Loucy (cell line): ENCODE measurements around the gene EPHA5.

Experiments
- H2AFZ ChIP-seq: fragments of 200-600 bp; sonication (generic); 2 replicates; pipeline ENCODE4 v1.6.0; 2016; ENCODE audit warnings: antibody characterized with exemption, mild to moderate bottlenecking, low read length, moderate library complexity
- H3F3A ChIP-seq: fragments of 200-600 bp; 2 replicates; pipeline ENCODE4 v1.6.0; 2016; ENCODE audit warnings: antibody characterized with exemption, low read depth, mild to moderate bottlenecking
- H3K27me3 ChIP-seq: fragments of 200-600 bp; sonication (generic); 2 replicates; pipeline ENCODE4 v1.6.1; 2014; ENCODE audit warnings: low read length, mild to moderate bottlenecking; ENCODE audit not compliant: insufficient read depth, poor library complexity, severe bottlenecking
- H3K36me3 ChIP-seq: fragments of 200-600 bp; sonication (generic); 2 replicates; pipeline ENCODE4 v1.6.1; 2016; ENCODE audit warnings: low read length; ENCODE audit not compliant: insufficient read depth
- H3K4me1 ChIP-seq: fragments of 200-600 bp; sonication (generic); 2 replicates; pipeline ENCODE4 v1.5.1; 2014; ENCODE audit warnings: low read length, mild to moderate bottlenecking; ENCODE audit not compliant: insufficient read depth, poor library complexity, severe bottlenecking
- H3K4me2 ChIP-seq: fragments of 200-600 bp; sonication (generic); 2 replicates; pipeline ENCODE4 v1.6.0; 2014; ENCODE audit warnings: antibody characterized with exemption, low read length, low read depth, mild to moderate bottlenecking; ENCODE audit not compliant: poor library complexity, severe bottlenecking
- H3K4me3 ChIP-seq: fragments of 200-600 bp; sonication (generic); 2 replicates; pipeline ENCODE4 v1.5.1; 2014; ENCODE audit warnings: low read length, mild to moderate bottlenecking, mixed read lengths; ENCODE audit not compliant: poor library complexity, severe bottlenecking
- H3K79me2 ChIP-seq: fragments of 200-600 bp; sonication (generic); 2 replicates; pipeline ENCODE4 v1.6.1; 2014; ENCODE audit warnings: low read length; ENCODE audit not compliant: insufficient read depth
- H3K9ac ChIP-seq: fragments of 200-600 bp; sonication (generic); 2 replicates; pipeline ENCODE4 v1.6.0; 2014; ENCODE audit warnings: mild to moderate bottlenecking, low read depth, low read length, moderate library complexity; ENCODE audit not compliant: poor library complexity, severe bottlenecking
- H3K9me2 ChIP-seq: fragments of 200-600 bp; sonication (generic); replicated peaks from 2 replicates; pipeline ENCODE4 v1.6.1; 2016; ENCODE audit warnings: low read depth, low read length, mixed read lengths
- H3K9me3 ChIP-seq: fragments of 200-600 bp; sonication (generic); 2 replicates; pipeline ENCODE4 v1.6.1; 2014; ENCODE audit warnings: mild to moderate bottlenecking, antibody characterized with exemption, low read length, low read depth; ENCODE audit not compliant: insufficient read depth
- H4K20me1 ChIP-seq: fragments of 200-600 bp; sonication (generic); 2 replicates; pipeline ENCODE4 v1.6.0; 2014; ENCODE audit warnings: antibody characterized with exemption, low read length, mild to moderate bottlenecking; ENCODE audit not compliant: insufficient read depth, poor library complexity, severe bottlenecking
- EZH2phosphoT487 ChIP-seq: fragments of 200-600 bp; IDR thresholded peaks from 2 replicates; pipeline ENCODE4 v1.6.1; 2018; ENCODE audit warnings: antibody characterized with exemption, mild to moderate bottlenecking, moderate library complexity, borderline replicate concordance
- TF ChIP-seq, protein P1 (sequence below): fragments of 200-600 bp; sonication (generic); conservative IDR thresholded peaks from 2 replicates; pipeline ENCODE4 v1.5.1; 2014; ENCODE audit warnings: mild to moderate bottlenecking, antibody characterized with exemption, low read length

Gene EPHA5

DNA sequence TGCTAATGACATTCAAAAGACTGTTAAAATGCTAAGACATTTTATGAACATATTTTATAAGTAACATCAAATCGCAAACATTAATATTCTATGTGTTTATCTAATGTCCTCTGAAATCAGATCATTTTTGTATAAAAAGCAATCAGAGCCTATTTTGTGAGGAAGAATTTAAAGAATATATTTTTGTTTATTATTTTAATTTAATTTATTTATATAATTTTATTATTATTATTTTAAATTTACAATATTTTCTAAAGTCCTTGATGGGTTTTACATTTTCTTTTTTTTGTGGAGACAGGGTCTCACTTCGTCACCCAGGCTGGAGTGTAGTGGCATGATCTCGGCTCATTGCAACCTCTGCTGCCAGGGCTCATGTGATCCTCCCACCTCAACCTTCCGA is 262.8 kb downstream of the EPHA5 start:
- no peaks in the 10 kb centered on the region for H3K9me3 ChIP-seq
- H3K4me2 ChIP-seq, result no peak overlapping the region
- no peaks in the 10 kb centered on the region for H3K79me2 ChIP-seq
- H4K20me1 ChIP-seq, result no peaks in the 10 kb centered on the region
- no peaks in the 10 kb centered on the region for H3K9me2 ChIP-seq
- H3K4me1 ChIP-seq, result no peaks in the 10 kb centered on the region
- H3F3A ChIP-seq, result no peaks in the 10 kb centered on the region
- H3K27me3 ChIP-seq, result no peaks in the 10 kb centered on the region
- H3K36me3 ChIP-seq, result no peaks in the 10 kb centered on the region
- H3K4me3 ChIP-seq, result no peak overlapping the region
- no peak for TF ChIP-seq EZH2phosphoT487
- TF ChIP-seq, protein P1, sequence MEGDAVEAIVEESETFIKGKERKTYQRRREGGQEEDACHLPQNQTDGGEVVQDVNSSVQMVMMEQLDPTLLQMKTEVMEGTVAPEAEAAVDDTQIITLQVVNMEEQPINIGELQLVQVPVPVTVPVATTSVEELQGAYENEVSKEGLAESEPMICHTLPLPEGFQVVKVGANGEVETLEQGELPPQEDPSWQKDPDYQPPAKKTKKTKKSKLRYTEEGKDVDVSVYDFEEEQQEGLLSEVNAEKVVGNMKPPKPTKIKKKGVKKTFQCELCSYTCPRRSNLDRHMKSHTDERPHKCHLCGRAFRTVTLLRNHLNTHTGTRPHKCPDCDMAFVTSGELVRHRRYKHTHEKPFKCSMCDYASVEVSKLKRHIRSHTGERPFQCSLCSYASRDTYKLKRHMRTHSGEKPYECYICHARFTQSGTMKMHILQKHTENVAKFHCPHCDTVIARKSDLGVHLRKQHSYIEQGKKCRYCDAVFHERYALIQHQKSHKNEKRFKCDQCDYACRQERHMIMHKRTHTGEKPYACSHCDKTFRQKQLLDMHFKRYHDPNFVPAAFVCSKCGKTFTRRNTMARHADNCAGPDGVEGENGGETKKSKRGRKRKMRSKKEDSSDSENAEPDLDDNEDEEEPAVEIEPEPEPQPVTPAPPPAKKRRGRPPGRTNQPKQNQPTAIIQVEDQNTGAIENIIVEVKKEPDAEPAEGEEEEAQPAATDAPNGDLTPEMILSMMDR, result no peak
- H2AFZ ChIP-seq, result no peak overlapping the region
- H3K9ac ChIP-seq, result no peak overlapping the region

DNA sequence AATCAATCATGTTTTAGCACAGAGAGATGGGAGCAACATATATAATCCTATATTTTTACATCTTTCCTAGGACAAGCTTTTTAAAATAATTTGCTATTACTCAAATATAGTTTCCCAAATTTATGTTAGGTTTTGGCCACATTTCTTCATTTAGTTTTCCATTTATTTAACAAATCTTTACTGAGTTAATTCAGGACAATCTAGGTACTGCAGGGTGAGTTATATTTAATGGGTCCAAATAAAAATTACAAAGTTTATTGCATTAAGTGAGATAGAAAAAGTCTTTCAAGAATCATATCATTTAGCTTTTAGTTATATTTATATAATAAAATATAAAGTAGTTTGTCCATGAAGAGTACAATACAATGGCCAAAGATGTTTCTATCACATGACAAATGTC is 269.2 kb downstream of the EPHA5 start:
- Histone ChIP-seq H3K9me2 (no peaks in the 10 kb centered on the region), H3K36me3 (no peaks in the 10 kb centered on the region), H3K4me1 (no peaks in the 10 kb centered on the region), H3K4me3 (no peak overlapping the region), H3K27me3 (no peaks in the 10 kb centered on the region), H3K9ac (no peak overlapping the region), H3F3A (no peaks in the 10 kb centered on the region), H4K20me1 (no peaks in the 10 kb centered on the region), H2AFZ (no peak overlapping the region), H3K4me2 (no peak overlapping the region), H3K79me2 (no peaks in the 10 kb centered on the region), H3K9me3 (no peaks in the 10 kb centered on the region; the same call in 1 of the 2 replicates)
- TF ChIP-seq, protein P1, result no peak
- TF ChIP-seq EZH2phosphoT487, result no peak

DNA sequence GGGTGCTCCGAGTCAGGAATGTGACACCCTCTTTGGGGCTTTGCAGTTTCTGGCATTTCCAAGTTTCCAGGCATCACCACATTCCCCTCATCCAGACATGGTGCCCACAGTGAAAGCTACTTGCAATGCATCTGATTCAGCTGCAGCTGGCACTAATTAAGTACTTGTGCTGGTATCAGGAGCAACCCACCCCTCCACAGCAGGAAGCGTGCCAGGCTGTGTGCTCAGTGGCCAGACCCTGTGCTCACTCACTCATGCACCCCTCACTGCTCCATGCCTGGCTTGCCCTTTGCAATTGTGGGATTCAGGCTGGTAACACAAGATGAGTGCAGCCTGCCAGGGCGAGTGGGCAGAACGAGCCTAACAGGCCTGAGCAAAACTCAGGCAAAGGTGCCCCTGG is 271.2 kb downstream of the EPHA5 start:
- no peak for TF ChIP-seq EZH2phosphoT487
- TF ChIP-seq, protein P1, result no peak
- Histone ChIP-seq H3K4me2 (no peak overlapping the region), H3K4me1 (no peaks in the 10 kb centered on the region), H2AFZ (no peak overlapping the region), H4K20me1 (no peaks in the 10 kb centered on the region), H3K9ac (no peak overlapping the region), H3K27me3 (no peaks in the 10 kb centered on the region), H3K9me3 (no peaks in the 10 kb centered on the region; the same call in 1 of the 2 replicates), H3K9me2 (no peaks in the 10 kb centered on the region), H3F3A (no peaks in the 10 kb centered on the region), H3K36me3 (no peaks in the 10 kb centered on the region), H3K79me2 (no peaks in the 10 kb centered on the region), H3K4me3 (no peak overlapping the region)
